ENCODE measurements around the gene RPUSD1. TPM values are rescaled to one million over a fixed set of nuclear protein-coding genes. Genes with fewer than 3 reads are reported as not detected.

RPUSD1 gene
- total RNA-seq, 2 experiments from 2014 or later: 22.2 to 22.3 TPM

DNA sequence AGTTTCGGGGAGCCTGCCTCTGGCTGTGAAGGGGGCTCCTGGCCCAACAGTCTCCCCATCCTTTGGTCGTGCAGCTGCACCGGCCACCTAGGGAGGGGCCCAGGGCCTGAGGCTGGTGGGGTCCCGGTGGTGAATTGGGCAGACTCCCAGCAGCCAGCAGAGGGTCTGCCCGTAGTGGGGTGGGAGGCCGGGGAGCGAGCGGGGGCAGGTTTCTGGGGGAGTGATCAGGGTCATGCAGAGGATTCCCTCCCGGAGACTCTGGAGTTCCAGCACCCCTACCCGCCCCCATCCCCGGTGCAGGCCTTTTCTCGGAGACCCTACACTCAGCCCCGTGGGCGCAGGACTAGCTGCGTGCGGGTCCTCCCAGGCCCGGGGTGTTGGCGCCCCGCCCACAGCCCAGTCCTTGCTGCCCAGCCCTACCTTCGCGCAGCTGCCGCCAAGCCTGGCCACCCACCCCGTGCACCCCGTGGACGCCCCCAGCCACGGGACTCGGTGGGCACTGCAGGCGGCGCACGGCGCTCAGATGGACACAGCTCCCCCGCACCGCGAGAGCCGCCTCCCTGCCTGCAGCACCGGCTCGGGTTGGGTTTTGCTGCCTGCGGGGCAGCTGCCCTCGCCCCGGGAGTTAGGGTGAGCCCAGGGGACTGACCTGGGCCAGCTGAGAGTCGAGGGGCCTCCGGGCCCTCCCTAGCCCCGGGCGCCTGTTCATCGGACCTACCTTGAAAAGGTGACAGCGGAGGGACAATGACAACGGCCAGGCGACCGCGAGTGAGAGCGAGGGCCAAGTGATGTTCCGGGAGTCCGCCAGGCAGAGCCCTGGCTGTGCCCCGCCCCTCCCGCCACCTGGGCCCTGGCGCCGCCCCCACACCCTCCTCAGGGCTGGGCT lies 12.0 kb upstream of the RPUSD1 start, which contains the start of gene GNG13:
Gene GNG13 (minus strand): TSS at position 787 of the 886 bp plus-strand sequence. CDS start 1,657 bp downstream, outside the sequence.
- ChIA-PET POLR2A (interaction anchor here (1.3 to 1.5 kb wide), 2 partner anchors 20 to 105 kb away, joined by 3 to 4 read pairs; no protein-coding TSS in a partner anchor), CTCF (no interaction called here)
- Mint-ChIP-seq H3K27me3 (peaks cover 7% of the 10 kb centered on the region), H3K27ac (no peak within 1 kb of the TSS), H3K36me3 (ENCODE audit: low read depth) (peaks cover 2% of the 10 kb centered on the region), H3K9me3 (no peaks in the 10 kb centered on the region), H3K4me3 (no peak within 1 kb of the TSS), H3K4me1 (peaks cover 3% of the 10 kb centered on the region)
- no peak for DNase-seq

- DNase-seq: no peak
- Mint-ChIP-seq H3K27me3 (peaks cover 7% of the 10 kb centered on the region), H3K9me3 (no peaks in the 10 kb centered on the region), H3K4me3 (no peak overlapping the region), H3K4me1 (peaks cover 1% of the 10 kb centered on the region), H3K36me3 (ENCODE audit: low read depth) (peaks cover 2% of the 10 kb centered on the region), H3K27ac (no peak overlapping the region)
- CTCF ChIA-PET: no interaction called here
- POLR2A ChIA-PET: no interaction called here
These were observed 11.1 kb upstream of the RPUSD1 start for GRCh38 chr16:799111-799947.

GRCh38 chr16:798666-799065 lies 10.5 kb upstream of the RPUSD1 start:
- Mint-ChIP-seq H3K4me1 (peaks cover 1% of the 10 kb centered on the region), H3K27ac (no peak overlapping the region), H3K36me3 (ENCODE audit: low read depth) (peaks cover 2% of the 10 kb centered on the region), H3K27me3 (peaks cover 7% of the 10 kb centered on the region), H3K9me3 (no peaks in the 10 kb centered on the region), H3K4me3 (no peak overlapping the region)
- DNase-seq: no peak
- ChIA-PET POLR2A (no interaction called here), CTCF (no interaction called here)

DNA sequence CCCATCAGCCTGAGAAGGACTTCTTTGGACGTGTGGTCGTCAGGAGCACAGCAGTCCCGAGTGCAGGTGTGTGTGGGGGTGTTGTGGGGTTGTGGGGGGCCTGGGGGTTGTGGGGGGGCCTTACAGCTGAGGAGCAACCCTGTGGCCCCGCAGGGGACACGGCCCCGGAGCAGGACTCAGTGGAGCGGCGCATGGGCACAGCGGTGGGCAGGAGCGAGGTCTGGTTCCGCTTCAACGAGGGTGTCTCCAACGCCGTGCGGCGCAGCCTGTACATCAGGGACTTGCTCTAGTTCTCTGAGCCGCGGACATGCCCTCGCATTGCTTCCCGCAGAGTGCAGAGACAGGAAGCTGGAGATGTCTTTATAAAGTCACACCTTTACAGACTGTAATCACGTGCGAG lies 9.5 kb upstream of the RPUSD1 start:
- H3K4me3 Mint-ChIP-seq: no peak overlapping the region
- H3K36me3 Mint-ChIP-seq (ENCODE audit: low read depth): peaks cover 2% of the 10 kb centered on the region
- POLR2A ChIA-PET: no interaction called here
- no peak for DNase-seq
- CTCF ChIA-PET: no interaction called here
- peaks cover 5% of the 10 kb centered on the region for H3K27me3 Mint-ChIP-seq
- H3K4me1 Mint-ChIP-seq: peaks cover 1% of the 10 kb centered on the region
- H3K9me3 Mint-ChIP-seq: no peaks in the 10 kb centered on the region
- H3K27ac Mint-ChIP-seq: no peak overlapping the region

DNA sequence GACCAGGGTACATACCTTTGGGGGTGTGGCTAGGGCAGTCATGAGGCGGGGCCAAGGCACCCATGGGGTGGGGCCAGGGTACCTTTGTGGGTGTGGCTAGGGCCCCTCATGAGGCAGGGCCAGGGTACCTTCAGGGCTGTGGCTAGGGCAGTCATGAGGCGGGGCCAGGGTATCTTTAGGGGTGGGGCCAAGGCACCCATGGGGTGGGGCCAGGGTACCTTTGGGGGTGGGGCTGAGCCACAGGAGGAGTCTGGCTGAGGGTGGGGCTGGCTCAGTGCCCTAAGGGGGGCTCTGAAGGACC lies 8.9 kb upstream of the RPUSD1 start:
- Mint-ChIP-seq H3K27me3 (peaks cover 5% of the 10 kb centered on the region), H3K36me3 (ENCODE audit: low read depth) (peaks cover 2% of the 10 kb centered on the region), H3K4me1 (peaks cover 1% of the 10 kb centered on the region), H3K9me3 (no peaks in the 10 kb centered on the region), H3K4me3 (no peak overlapping the region), H3K27ac (no peak overlapping the region)
- DNase-seq: peak; percentile 33
- ChIA-PET POLR2A (no interaction called here), CTCF (no interaction called here)

- H3K27ac Mint-ChIP-seq: no peak overlapping the region
- peaks cover 2% of the 10 kb centered on the region for H3K4me1 Mint-ChIP-seq
- CTCF ChIA-PET: no interaction called here
- peaks cover 7% of the 10 kb centered on the region for H3K36me3 Mint-ChIP-seq (ENCODE audit: low read depth)
- no peak for DNase-seq
- no peak overlapping the region for H3K4me3 Mint-ChIP-seq
- H3K27me3 Mint-ChIP-seq: peaks cover 2% of the 10 kb centered on the region
- no peaks in the 10 kb centered on the region for H3K9me3 Mint-ChIP-seq
- POLR2A ChIA-PET: no interaction called here
These were observed 8.3 kb upstream of the RPUSD1 start for GRCh38 chr16:796296-797119.

DNA sequence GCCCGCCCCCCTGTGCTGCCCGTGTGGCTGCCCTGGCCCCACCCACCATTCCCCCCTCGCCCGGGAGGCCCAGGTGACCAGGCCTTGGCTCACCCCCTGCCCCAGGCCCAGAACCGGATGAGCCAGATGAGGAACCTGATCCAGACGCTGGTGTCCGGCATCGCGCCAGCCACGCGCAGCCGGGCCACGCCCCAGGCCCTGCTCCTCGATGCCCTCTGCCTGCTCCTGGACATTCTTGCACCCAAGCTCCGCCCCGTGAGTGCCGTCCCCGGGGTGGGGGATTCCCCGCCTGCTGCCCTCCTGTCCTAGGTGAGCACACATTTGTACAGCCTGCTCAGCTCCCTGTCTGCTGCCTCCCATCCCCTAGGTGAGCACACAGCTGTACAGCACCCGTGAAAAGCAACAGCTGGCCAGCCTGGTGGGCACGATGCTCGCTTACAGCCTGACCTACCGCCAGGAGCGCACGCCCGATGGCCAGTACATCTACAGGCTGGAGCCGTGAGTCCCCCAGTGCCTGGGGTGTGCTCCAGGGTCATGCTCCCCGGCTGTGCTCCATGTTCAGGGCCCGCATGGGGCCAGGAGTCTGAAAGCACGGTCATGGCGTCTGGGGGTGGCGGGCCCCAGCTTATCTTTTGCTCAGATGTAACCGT lies 7.5 kb upstream of the RPUSD1 start:
- peaks cover 12% of the 10 kb centered on the region for H3K36me3 Mint-ChIP-seq (ENCODE audit: low read depth)
- peaks cover 2% of the 10 kb centered on the region for H3K27me3 Mint-ChIP-seq
- no peaks in the 10 kb centered on the region for H3K9me3 Mint-ChIP-seq
- peaks cover 4% of the 10 kb centered on the region for H3K4me1 Mint-ChIP-seq
- no peak overlapping the region for H3K4me3 Mint-ChIP-seq
- H3K27ac Mint-ChIP-seq: no peak overlapping the region
- CTCF ChIA-PET: no interaction called here
- POLR2A ChIA-PET: no interaction called here
- DNase-seq: no peak

GRCh38 chr16:794853-795466 lies 6.8 kb upstream of the RPUSD1 start:
- ChIA-PET POLR2A (no interaction called here), CTCF (no interaction called here)
- Mint-ChIP-seq H3K27ac (no peak overlapping the region), H3K36me3 (ENCODE audit: low read depth) (peaks cover 12% of the 10 kb centered on the region), H3K4me3 (no peak overlapping the region), H3K4me1 (peaks cover 5% of the 10 kb centered on the region), H3K27me3 (no peaks in the 10 kb centered on the region), H3K9me3 (no peaks in the 10 kb centered on the region)
- no peak for DNase-seq

GRCh38 chr16:794091-794822 lies 6.1 kb upstream of the RPUSD1 start:
- no peak for DNase-seq
- Mint-ChIP-seq H3K27ac (no peak overlapping the region), H3K4me1 (peaks cover 8% of the 10 kb centered on the region), H3K36me3 (ENCODE audit: low read depth) (peaks cover 12% of the 10 kb centered on the region), H3K27me3 (no peaks in the 10 kb centered on the region), H3K9me3 (no peaks in the 10 kb centered on the region), H3K4me3 (no peak overlapping the region)
- POLR2A ChIA-PET: no interaction called here
- CTCF ChIA-PET: no interaction called here

- Mint-ChIP-seq H3K4me3 (no peak overlapping the region), H3K36me3 (ENCODE audit: low read depth) (peaks cover 12% of the 10 kb centered on the region), H3K27ac (no peak overlapping the region), H3K9me3 (no peaks in the 10 kb centered on the region), H3K27me3 (no peaks in the 10 kb centered on the region), H3K4me1 (peaks cover 8% of the 10 kb centered on the region)
- POLR2A ChIA-PET: no interaction called here
- CTCF ChIA-PET: no interaction called here
- DNase-seq: no peak
These were observed 5.2 kb upstream of the RPUSD1 start for GRCh38 chr16:793414-793813.

- Mint-ChIP-seq H3K27me3 (no peaks in the 10 kb centered on the region), H3K4me3 (no peak overlapping the region), H3K27ac (no peak overlapping the region), H3K36me3 (ENCODE audit: low read depth) (peaks cover 12% of the 10 kb centered on the region), H3K4me1 (peaks cover 9% of the 10 kb centered on the region), H3K9me3 (no peaks in the 10 kb centered on the region)
- POLR2A ChIA-PET: no interaction called here
- DNase-seq: no peak
- CTCF ChIA-PET: no interaction called here
These were observed 4.2 kb upstream of the RPUSD1 start for GRCh38 chr16:792221-792995.

Data from activated CD4-positive, alpha-beta memory T cell treated with anti-CD3 and anti-CD28 coated beads, Interleukin-2, amount 10 ng/mL, durations not matched to agents 7 days and 5 days (primary cell).